ENCODE results near the gene NDNF.

Gene NDNF

GRCh38 chr4:121073672-121074381 is 1.5 kb upstream of the NDNF start:
- in situ Hi-C loops (cut with HindIII; ENCODE audit: low sequenced_read_pairs) = no loop called here
- no peak overlapping the region for H3K4me3 ChIP-seq (ENCODE audit: low read depth, low read length)
- DNase-seq (ENCODE audit: low read depth) = no peak
- TF ChIP-seq CTCF (IDR thresholded peaks at IDR 0.05; ENCODE audit: low read depth, low read length, missing control alignments) = peak; percentile 5

GRCh38 chr4:121073004-121073435 is 685 bp upstream of the NDNF start:
- DNase-seq (ENCODE audit: low read depth) = no peak
- TF ChIP-seq CTCF (IDR thresholded peaks at IDR 0.05; ENCODE audit: low read depth, low read length, missing control alignments) = no peak
- in situ Hi-C loops (cut with HindIII; ENCODE audit: low sequenced_read_pairs) = no loop called here
- peak overlapping the region; percentile 51 for H3K4me3 ChIP-seq (ENCODE audit: low read depth, low read length)

DNA sequence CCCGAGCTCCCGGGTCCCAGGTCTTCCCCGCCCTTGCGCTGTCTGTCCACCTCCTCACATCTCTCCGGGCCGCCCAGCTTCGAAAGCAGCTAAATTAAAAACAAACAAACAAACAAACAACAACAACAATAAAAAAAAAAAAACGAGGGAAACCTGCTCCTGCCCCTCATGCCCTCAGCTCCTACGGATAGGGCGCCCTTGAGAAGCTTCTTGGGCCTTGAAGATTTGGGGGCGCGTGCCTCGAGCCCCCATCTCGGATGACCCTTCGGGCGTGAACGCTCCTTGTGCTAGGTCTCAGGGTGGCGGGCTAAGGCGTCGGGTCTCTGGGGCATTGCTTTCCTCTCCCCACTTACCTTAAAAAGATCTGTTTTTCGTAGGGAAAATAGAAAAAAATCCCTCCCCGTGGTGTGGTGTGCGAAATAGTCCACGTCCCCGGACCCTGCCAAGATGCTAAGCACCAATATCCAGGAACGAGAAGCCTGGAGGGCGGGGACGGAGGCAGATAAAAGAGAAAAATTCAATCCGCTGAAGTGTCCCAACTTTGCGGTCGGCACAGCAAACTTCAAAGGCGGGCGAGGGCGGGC is 603 bp downstream of the NDNF start:
- H3K4me3 ChIP-seq (ENCODE audit: low read depth, low read length) = peak overlapping the region; percentile 51
- in situ Hi-C loops (cut with HindIII; ENCODE audit: low sequenced_read_pairs) = no loop called here
- no peak for TF ChIP-seq CTCF (IDR thresholded peaks at IDR 0.05; ENCODE audit: low read depth, low read length, missing control alignments)
- no peak for DNase-seq (ENCODE audit: low read depth)

GRCh38 chr4:121070696-121071639 is 1.4 kb downstream of the NDNF start:
- in situ Hi-C loops (cut with HindIII; ENCODE audit: low sequenced_read_pairs) = no loop called here
- DNase-seq (ENCODE audit: low read depth) = no peak
- peak overlapping the region; percentile 51 for H3K4me3 ChIP-seq (ENCODE audit: low read depth, low read length)
- peak; percentile 48 for TF ChIP-seq CTCF (IDR thresholded peaks at IDR 0.05; ENCODE audit: low read depth, low read length, missing control alignments)

- in situ Hi-C loops (cut with HindIII; ENCODE audit: low sequenced_read_pairs) = no loop called here
- DNase-seq (ENCODE audit: low read depth) = no peak
- no peak for TF ChIP-seq CTCF (IDR thresholded peaks at IDR 0.05; ENCODE audit: low read depth, low read length, missing control alignments)
- H3K4me3 ChIP-seq (ENCODE audit: low read depth, low read length) = peak overlapping the region; percentile 51
Measured at GRCh38 chr4:121070274-121070673, 2.1 kb downstream of the NDNF start.

- no peak overlapping the region for H3K4me3 ChIP-seq (ENCODE audit: low read depth, low read length)
- in situ Hi-C loops (cut with HindIII; ENCODE audit: low sequenced_read_pairs) = no loop called here
- no peak for DNase-seq (ENCODE audit: low read depth)
- no peak for TF ChIP-seq CTCF (IDR thresholded peaks at IDR 0.05; ENCODE audit: low read depth, low read length, missing control alignments)
Measured at GRCh38 chr4:121069430-121069829, 2.9 kb downstream of the NDNF start.

Measured in astrocyte of the cerebellum (primary cell).